Endothelial cell of umbilical vein (primary cell): ENCODE measurements around the gene RBM44. TPM values are rescaled to one million over a fixed set of nuclear protein-coding genes. Genes with fewer than 3 reads are reported as not detected.

Source experiments
- BruUV-seq: library from RNA; stranded (reverse); fragments of 400-500 nt; replicated peaks from 2 replicates; lab custom pipeline; 2021; lab: Mats Ljungman, UMichigan
- CTCF ChIA-PET: fragments of 300-600, 350-600 bp; sonication (Branson Sonifier 250); formaldehyde crosslinking; loops from one replicate; lab custom pipeline; 2021; ENCODE audit warnings: antibody characterized with exemption, inconsistent platforms; lab: Charles Lee
- POLR2A ChIA-PET: fragments of 300-600, 350-600 bp; sonication (Branson Sonifier 250); formaldehyde crosslinking; loops from one replicate; lab custom pipeline; 2021; ENCODE audit warnings: antibody characterized with exemption, inconsistent platforms; lab: Charles Lee
- DNase-seq: peaks from one replicate; pipeline ENCODE4 v3.0.0-alpha.2; 2011; ENCODE audit warnings: low read depth, low spot score
- FAIRE-seq: peaks from 2 replicates; lab custom pipeline; 2011; peaks lifted over from hg19 to GRCh38; lab: Jason Lieb, UNC
- H2AFZ ChIP-seq: 2 replicates; pipeline ENCODE4 v1.6.0; 2012; ENCODE audit warnings: low read depth, low read length, control low read depth, inconsistent platforms
- H3K27ac ChIP-seq: 2 replicates; pipeline ENCODE4 v1.5.1; 2011; ENCODE audit warnings: low read depth, mild to moderate bottlenecking, control low read depth, low read length, moderate library complexity; ENCODE audit not compliant: insufficient read depth
- H3K27me3 ChIP-seq, 2 experiments: 2 replicates each; pipeline versions ENCODE4 v1.6.0 to v1.6.1; 2011; ENCODE audit warnings: low read length in 2 of 2, mixed read lengths in 1 of 2; ENCODE audit not compliant: control insufficient read depth in 2 of 2, insufficient read depth in 2 of 2
- H3K36me3 ChIP-seq, 2 experiments: 2 replicates in 1 of 2; 3 replicates in 1 of 2; pipeline ENCODE4 v1.5.1; 2011; ENCODE audit warnings: low read length in 2 of 2, mild to moderate bottlenecking in 1 of 2, moderate library complexity in 1 of 2; ENCODE audit not compliant: control insufficient read depth in 2 of 2, insufficient read depth in 2 of 2; ENCODE audit errors: extremely low read depth in 1 of 2
- H3K4me1 ChIP-seq: 3 replicates; pipeline ENCODE4 v1.5.1; 2011; ENCODE audit warnings: mild to moderate bottlenecking, low read length; ENCODE audit not compliant: control insufficient read depth, insufficient read depth; ENCODE audit errors: extremely low read depth
- H3K4me2 ChIP-seq: 2 replicates; pipeline ENCODE4 v1.6.1; 2011; ENCODE audit warnings: low read length, control low read depth, mixed read lengths; ENCODE audit not compliant: insufficient read depth
- H3K4me3 ChIP-seq, 3 experiments: fragments of 200-600 bp in 1 of 3; sonication (generic), shearing (Covaris generic) in 1 of 3; replicated peaks in 1 of 3; 2 replicates each; pipeline ENCODE4 v1.5.1; 2011 to 2016; ENCODE audit warnings: control low read depth in 3 of 3, low read length in 3 of 3, mild to moderate bottlenecking in 2 of 3, inconsistent platforms in 1 of 3, low read depth in 1 of 3, moderate library complexity in 1 of 3; ENCODE audit not compliant: insufficient read depth in 1 of 3
- H3K79me2 ChIP-seq: 2 replicates; pipeline ENCODE4 v1.6.0; 2012; ENCODE audit warnings: low read length, inconsistent platforms; ENCODE audit not compliant: control insufficient read depth, insufficient read depth
- H3K9ac ChIP-seq: replicated peaks from 2 replicates; pipeline ENCODE3; 2011; ENCODE audit warnings: low read length, control low read depth; ENCODE audit not compliant: insufficient read depth; ENCODE audit errors: extremely low read depth
- H3K9me1 ChIP-seq: replicated peaks from 3 replicates; pipeline ENCODE4 v1.6.0; 2011; ENCODE audit warnings: mild to moderate bottlenecking, low read length; ENCODE audit not compliant: control insufficient read depth, insufficient read depth; ENCODE audit errors: extremely low read depth
- H3K9me3 ChIP-seq: replicated peaks from 2 replicates; pipeline ENCODE4 v1.5.1; 2012; ENCODE audit warnings: low read length, inconsistent platforms; ENCODE audit not compliant: control insufficient read depth, insufficient read depth
- H4K20me1 ChIP-seq: replicated peaks from 2 replicates; pipeline ENCODE3; 2011; ENCODE audit warnings: mild to moderate bottlenecking, low read length; ENCODE audit not compliant: control insufficient read depth, insufficient read depth; ENCODE audit errors: extremely low read depth
- POLR2AphosphoS5 ChIP-seq: IDR thresholded peaks from 2 replicates; pipeline ENCODE4 v1.6.1; 2012; ENCODE audit warnings: low read depth, mild to moderate bottlenecking, control low read depth, low read length, moderate library complexity; ENCODE audit not compliant: insufficient read depth
- dilution Hi-C: fragments of 300-500 bp; cut with MboI; formaldehyde crosslinking; loops from one replicate; pipeline ENCODE4 v1.15.0; 2019; ENCODE audit warnings: low sequenced_read_pairs; ENCODE audit not compliant: extremely low pct_ligation_motif_present
- intact Hi-C: fragments of 100-400 bp; cut with micrococcal nuclease; formaldehyde crosslinking; loops from one replicate; pipeline ENCODE4 v1.10.0; 2022
- polyA plus RNA-seq, 4 experiments: library from polyadenylated mRNA; depleted of rRNA in 3 of 4; stranded (reverse) in 3 of 4; unstranded in 1 of 4; fragments of >200 nt; gene quantifications; 2 replicates each; pipeline versions ENCODE4 v1.2.1 to v1.2.3, GENCODE V29; 2011 to 2012; ENCODE audit warnings: missing spikeins in 1 of 4
- total RNA-seq: library from RNA; stranded (reverse); gene quantifications from 2 replicates; pipeline ENCODE4 v1.2.3, GENCODE V29; 2021
- TF ChIP-seq, protein P1 (sequence below), 2 donors: IDR thresholded peaks; 1 replicate in 1 of 2; 2 replicates in 1 of 2; pipeline ENCODE4 v1.5.1; 2011; ENCODE audit warnings: low read length in 2 of 2, mild to moderate bottlenecking in 2 of 2, moderate library complexity in 2 of 2, control low read depth in 1 of 2, inconsistent platforms in 1 of 2, low read depth in 1 of 2; ENCODE audit not compliant: insufficient read depth in 1 of 2; ENCODE audit errors: extremely low read depth in 1 of 2

The RBM44 gene
- total and polyA plus RNA-seq, 2 donors (not counting 3 experiments of a cell fraction or from before 2014, with no cell fraction given): 0.14 to 0.53 TPM

DNA sequence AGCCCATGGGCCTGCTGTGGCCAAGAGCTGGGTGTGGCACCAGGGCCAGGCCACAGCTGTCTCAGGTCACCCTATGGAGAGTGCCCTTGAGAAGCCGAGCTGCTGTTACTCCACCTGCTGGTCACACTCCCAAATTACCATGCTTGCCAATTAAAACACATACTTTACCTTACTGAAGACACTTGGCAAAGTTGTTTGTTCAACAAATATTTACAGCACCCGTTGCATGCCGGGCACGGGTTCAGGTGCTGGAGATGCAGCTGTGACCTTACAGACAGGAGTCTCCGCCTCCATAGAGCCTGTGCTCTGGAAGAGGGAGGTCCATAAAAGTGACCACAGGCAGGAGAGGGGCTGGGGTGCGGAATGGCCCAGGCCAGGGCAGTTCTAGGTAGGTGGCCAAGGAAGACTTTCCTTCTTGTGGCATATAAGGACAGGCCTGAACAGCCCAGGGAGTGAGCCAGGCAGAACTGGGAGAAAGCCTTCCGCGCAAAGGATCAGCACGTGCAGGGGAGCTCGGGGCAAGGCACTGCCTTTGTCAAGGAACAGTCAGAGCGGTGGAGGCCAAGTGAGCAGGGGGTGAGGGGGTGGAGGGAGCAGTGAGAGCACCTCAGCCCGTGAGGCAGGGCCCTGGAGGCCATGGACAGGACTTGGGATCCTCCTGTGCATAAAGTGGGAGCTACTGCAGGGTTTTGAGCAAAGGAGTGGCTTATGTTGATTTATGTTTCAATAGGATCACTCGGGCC, 23.6 kb upstream of the RBM44 start:
- CTCF ChIA-PET: interaction anchor here (0.7 to 3.5 kb wide), 21 partner anchors 9 to 488 kb away, joined by 3 to 24 read pairs (median 5); no protein-coding TSS in a partner anchor

More for the DNA sequence above, 23.6 kb upstream of the RBM44 start:
- H3K9ac ChIP-seq: no peak overlapping the region
- H3K9me3 ChIP-seq: no peaks in the 10 kb centered on the region
- H3K4me1 ChIP-seq: no peaks in the 10 kb centered on the region
- TF ChIP-seq, protein P1, sequence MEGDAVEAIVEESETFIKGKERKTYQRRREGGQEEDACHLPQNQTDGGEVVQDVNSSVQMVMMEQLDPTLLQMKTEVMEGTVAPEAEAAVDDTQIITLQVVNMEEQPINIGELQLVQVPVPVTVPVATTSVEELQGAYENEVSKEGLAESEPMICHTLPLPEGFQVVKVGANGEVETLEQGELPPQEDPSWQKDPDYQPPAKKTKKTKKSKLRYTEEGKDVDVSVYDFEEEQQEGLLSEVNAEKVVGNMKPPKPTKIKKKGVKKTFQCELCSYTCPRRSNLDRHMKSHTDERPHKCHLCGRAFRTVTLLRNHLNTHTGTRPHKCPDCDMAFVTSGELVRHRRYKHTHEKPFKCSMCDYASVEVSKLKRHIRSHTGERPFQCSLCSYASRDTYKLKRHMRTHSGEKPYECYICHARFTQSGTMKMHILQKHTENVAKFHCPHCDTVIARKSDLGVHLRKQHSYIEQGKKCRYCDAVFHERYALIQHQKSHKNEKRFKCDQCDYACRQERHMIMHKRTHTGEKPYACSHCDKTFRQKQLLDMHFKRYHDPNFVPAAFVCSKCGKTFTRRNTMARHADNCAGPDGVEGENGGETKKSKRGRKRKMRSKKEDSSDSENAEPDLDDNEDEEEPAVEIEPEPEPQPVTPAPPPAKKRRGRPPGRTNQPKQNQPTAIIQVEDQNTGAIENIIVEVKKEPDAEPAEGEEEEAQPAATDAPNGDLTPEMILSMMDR (IDR thresholded peaks at IDR 0.05; ENCODE audit: extremely low read depth in 1 of 2, insufficient read depth in 1 of 2, low read depth in 1 of 2, low read length in 2 of 2): peak; percentile 76 to 77
- no peak for TF ChIP-seq POLR2AphosphoS5
- no peak overlapping the region for H3K4me2 ChIP-seq
- no peaks in the 10 kb centered on the region for H3K27me3 ChIP-seq
- H3K4me3 ChIP-seq: no peak overlapping the region
- H3K9me1 ChIP-seq: no peaks in the 10 kb centered on the region
- H3K36me3 ChIP-seq: peaks cover 8 to 26% of the 10 kb centered on the region in 2 experiments
- DNase-seq (peak; percentile 69), FAIRE-seq (peak; percentile 84)
- intact Hi-C loops (loop anchor here (1.0 kb wide), 4 partner anchors 102 to 263 kb away; no protein-coding TSS in a partner anchor), dilution Hi-C loops (no loop called here)
- POLR2A ChIA-PET: no interaction called here
- H2AFZ ChIP-seq: no peak overlapping the region
- no peaks in the 10 kb centered on the region for H3K79me2 ChIP-seq
- H3K27ac ChIP-seq: no peak overlapping the region
- H4K20me1 ChIP-seq: no peaks in the 10 kb centered on the region
- no TSS peak for BruUV-seq
